Measurements from ENCODE around the gene PMVK. TPM values are rescaled to one million over a fixed set of nuclear protein-coding genes. Genes with fewer than 3 reads are reported as not detected.

PMVK gene
- total RNA-seq, 1 experiment from 2014 or later, result 26.3 TPM

- Histone ChIP-seq H4K5ac (ENCODE audit: insufficient read length, low read depth, low read length) (no peak overlapping the region), H3T11ph (ENCODE audit: low read length) (no peak overlapping the region), H3K18ac (ENCODE audit: insufficient read length, low read depth, low read length) (no peak overlapping the region), H3K4ac (ENCODE audit: low read depth, low read length) (no peak overlapping the region), H3K23ac (ENCODE audit: insufficient read length, low read depth, low read length) (no peak overlapping the region), H2BK12ac (ENCODE audit: insufficient read length, low read depth, low read length) (no peak overlapping the region), H2BK120ac (ENCODE audit: low read depth, low read length, poor library complexity, severe bottlenecking) (no peak overlapping the region), H4K91ac (ENCODE audit: insufficient read length, low read depth, low read length) (no peak overlapping the region), H3K27me3 (ENCODE audit: insufficient read depth, low read length) (no peaks in the 10 kb centered on the region), H4K8ac (replicated peaks; ENCODE audit: insufficient read length, low read depth, low read length) (no peak overlapping the region), H3K9me3 (ENCODE audit: control insufficient read depth, low read depth, low read length) (no peaks in the 10 kb centered on the region), H3K56ac (ENCODE audit: insufficient read length, low read depth, low read length) (no peak overlapping the region), H2BK5ac (ENCODE audit: insufficient read length, low read length) (no peak overlapping the region), H2AFZ (ENCODE audit: low read length) (no peak overlapping the region), H3K23me2 (ENCODE audit: insufficient read length, low read depth, low read length, poor library complexity, severe bottlenecking) (peaks cover 16% of the 10 kb centered on the region), H3K9ac (ENCODE audit: extremely low read depth, insufficient read length, low read length) (no peak overlapping the region), H2BK15ac (ENCODE audit: low read depth, low read length) (no peak overlapping the region), H3K4me2 (ENCODE audit: insufficient read depth, insufficient read length, low read length) (no peak overlapping the region), H3K79me1 (ENCODE audit: insufficient read depth, low read depth, low read length, poor library complexity, severe bottlenecking) (no peaks in the 10 kb centered on the region), H3K4me1 (ENCODE audit: insufficient read depth, low read length) (peaks cover 6% of the 10 kb centered on the region; the same call in 1 of the 2 replicates), H3K79me2 (ENCODE audit: insufficient read depth, low read length) (no peaks in the 10 kb centered on the region; the same call in 1 of the 2 replicates), H3K27ac (ENCODE audit: insufficient read length, low read depth, low read length) (no peak overlapping the region), H2AK5ac (ENCODE audit: insufficient read length, low read length) (no peak overlapping the region), H4K20me1 (ENCODE audit: control insufficient read depth, insufficient read depth, insufficient read length) (no peaks in the 10 kb centered on the region), H2BK20ac (ENCODE audit: low read depth, low read length, poor library complexity, severe bottlenecking) (no peak overlapping the region), H3K14ac (ENCODE audit: insufficient read depth, low read length) (no peak overlapping the region)
- WGBS (ENCODE audit: extremely low coverage, insufficient read length, low lambda C conversion rate), result no CpG with 5 or more reads among the region's 2 CpGs
- Mint-ChIP-seq H3K27ac (no peak overlapping the region), H3K9me3 (no peaks in the 10 kb centered on the region), H3K36me3 (ENCODE audit: insufficient read depth in 1 of 3, low read depth in 3 of 3) (peaks cover 7 to 36% (median 24%) of the 10 kb centered on the region in 3 experiments; a peak in 6 of 7 replicates), H3K4me1 (peaks cover 62 to 70% of the 10 kb centered on the region in 2 experiments), H3K27me3 (ENCODE audit: low read depth) (no peaks in the 10 kb centered on the region), H3K4me3 (no peak overlapping the region)
- no peak for DNase-seq
- TF ChIP-seq CTCF (conservative IDR thresholded peaks at IDR 0.05), result no peak
These were observed 21.5 kb upstream of the PMVK start for GRCh38 chr1:154958036-154958435.

Data from H9 (cell line).